HG03045 (cell line): Measurements from ENCODE around the gene TENT4B.
"Not testable (repeated sequence)": the region's sequence is repeated elsewhere in the genome, so short reads cannot be mapped to it uniquely, and the experiment has no call there.

Experiments
- ATAC-seq: cut with Tn5 transposase; IDR thresholded peaks from one replicate; pipeline ENCODE4 v1.9.1; 2021; ENCODE audit warnings: mild to moderate bottlenecking, moderate library complexity; ENCODE audit not compliant: unreplicated experiment

The TENT4B gene

GRCh38 chr16:50229149-50229726 lies 76.1 kb downstream of the TENT4B start:
- ATAC-seq, result no peak

GRCh38 chr16:50234771-50235556 lies 81.9 kb downstream of the TENT4B start:
- no peak for ATAC-seq

GRCh38 chr16:50235581-50235980 lies 82.5 kb downstream of the TENT4B start:
- no peak for ATAC-seq

- no peak for ATAC-seq
Measured at GRCh38 chr16:50238314-50238713, 85.2 kb downstream of the TENT4B start.

- no peak for ATAC-seq
Measured at GRCh38 chr16:50238868-50239301, 85.8 kb downstream of the TENT4B start.

GRCh38 chr16:50243024-50243423 lies 89.9 kb downstream of the TENT4B start:
- not testable (repeated sequence) for ATAC-seq

GRCh38 chr16:50244140-50244503 lies 91.0 kb downstream of the TENT4B start:
- no peak for ATAC-seq

- ATAC-seq, result no peak
Measured at GRCh38 chr16:50244504-50245416, 91.7 kb downstream of the TENT4B start.

GRCh38 chr16:50245417-50246298 lies 92.6 kb downstream of the TENT4B start:
- peak; percentile 68 for ATAC-seq

GRCh38 chr16:50246299-50247122 lies 93.4 kb downstream of the TENT4B start:
- peak; percentile 24 for ATAC-seq

GRCh38 chr16:50247123-50247905 lies 94.2 kb downstream of the TENT4B start:
- no peak for ATAC-seq

- no peak for ATAC-seq
Measured at GRCh38 chr16:50247906-50248608, 95.0 kb downstream of the TENT4B start.

- no peak for ATAC-seq
Measured at GRCh38 chr16:50248845-50249244, 95.7 kb downstream of the TENT4B start.

GRCh38 chr16:50251375-50252081 lies 98.4 kb downstream of the TENT4B start:
- no peak for ATAC-seq

- no peak for ATAC-seq
Measured at GRCh38 chr16:50252082-50252611, 99.0 kb downstream of the TENT4B start.

GRCh38 chr16:50252874-50253513 lies 99.9 kb downstream of the TENT4B start:
- no peak for ATAC-seq

GRCh38 chr16:50253514-50253910 lies 100.4 kb downstream of the TENT4B start:
- no peak for ATAC-seq
